Urothelium cell line (cell line): Measurements from ENCODE around the gene OR2M7.
"Not testable (repeated sequence)": the region's sequence is repeated elsewhere in the genome, so short reads cannot be mapped to it uniquely, and the experiment has no call there.

Experiments used
- DNase-seq: peaks from one replicate; pipeline ENCODE4 v3.0.0; 2011; ENCODE audit warnings: low spot score, mixed read lengths
- FAIRE-seq: peaks from 2 replicates; lab custom pipeline; 2011; peaks lifted over from hg19 to GRCh38; lab: Jason Lieb, UNC

The OR2M7 gene

GRCh38 chr1:248324468-248324867, at the start of gene OR2M7:
Gene OR2M7, minus strand, starts transcription at chr1:248324568. Its CDS starts 0 bp downstream, at chr1:248324568.
- DNase-seq (no peak), FAIRE-seq (no peak)

- DNase-seq (no peak), FAIRE-seq (no peak)
Measured at GRCh38 chr1:248373761-248374160, 49.4 kb upstream of the OR2M7 start.

DNA sequence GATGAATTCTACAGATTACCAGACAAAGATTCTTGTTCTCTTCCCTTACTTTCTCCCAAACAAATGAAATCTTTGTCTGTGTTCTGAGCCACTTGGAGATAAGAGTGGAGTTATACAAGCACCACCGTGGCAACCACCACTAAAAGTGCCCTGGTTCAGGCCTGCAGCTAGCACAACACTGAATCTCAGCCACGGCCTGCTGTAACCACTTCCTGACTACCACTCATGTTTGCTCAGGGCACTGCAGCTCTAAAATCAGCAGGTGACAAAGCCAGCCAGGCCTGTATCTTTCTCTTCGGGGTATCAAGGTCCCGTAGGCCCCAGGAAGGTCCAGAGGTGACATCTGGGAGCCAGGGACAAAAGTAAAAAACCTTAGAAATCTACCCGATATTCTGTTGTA, 48.0 kb upstream of the OR2M7 start:
- DNase-seq = no peak
- no peak for FAIRE-seq

- no peak for FAIRE-seq
Measured at GRCh38 chr1:248366609-248367008, 42.2 kb upstream of the OR2M7 start.

DNA sequence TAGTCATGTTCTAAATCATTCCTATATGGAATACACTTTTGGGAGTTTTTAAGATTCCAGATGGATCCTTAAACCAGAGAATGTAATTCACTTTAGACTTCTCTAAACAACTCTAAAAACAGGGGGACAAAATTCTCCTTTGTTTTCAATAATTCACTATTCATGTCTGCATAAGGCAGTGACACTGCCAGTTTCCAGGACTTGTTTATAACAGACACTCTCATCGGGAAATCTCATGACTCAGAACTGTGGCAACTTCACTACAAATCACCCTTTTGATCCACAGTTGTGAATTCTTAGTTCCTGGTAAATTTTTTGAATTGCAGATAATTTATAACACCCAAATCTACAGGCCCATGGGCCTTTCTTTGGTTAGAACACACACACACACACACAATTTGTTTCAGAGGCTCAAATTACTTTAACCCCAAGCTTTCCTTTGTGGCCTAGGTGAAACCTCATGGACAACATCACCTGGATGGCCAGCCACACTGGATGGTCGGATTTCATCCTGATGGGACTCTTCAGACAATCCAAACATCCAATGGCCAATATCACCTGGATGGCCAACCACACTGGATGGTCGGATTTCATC, 36.9 kb upstream of the OR2M7 start, which contains the start of gene OR2T4:
Gene OR2T4, plus strand, starts transcription at position 545 of the 595 bp plus-strand sequence. Its CDS starts 0 bp downstream, at position 545.
- DNase-seq (no peak), FAIRE-seq (no peak)

More at GRCh38 chr1:248366609-248367008, 42.2 kb upstream of the OR2M7 start:
- no peak for DNase-seq

- FAIRE-seq (no peak), DNase-seq (no peak)
Measured at GRCh38 chr1:248359415-248359814, 35.0 kb upstream of the OR2M7 start.

- no peak for DNase-seq
- FAIRE-seq = no peak
Measured at GRCh38 chr1:248348475-248348874, 24.1 kb upstream of the OR2M7 start, which contains the start of gene OR14C36. Gene OR14C36, plus strand, starts transcription at chr1:248348775. Its CDS starts 0 bp downstream, at chr1:248348775.

DNA sequence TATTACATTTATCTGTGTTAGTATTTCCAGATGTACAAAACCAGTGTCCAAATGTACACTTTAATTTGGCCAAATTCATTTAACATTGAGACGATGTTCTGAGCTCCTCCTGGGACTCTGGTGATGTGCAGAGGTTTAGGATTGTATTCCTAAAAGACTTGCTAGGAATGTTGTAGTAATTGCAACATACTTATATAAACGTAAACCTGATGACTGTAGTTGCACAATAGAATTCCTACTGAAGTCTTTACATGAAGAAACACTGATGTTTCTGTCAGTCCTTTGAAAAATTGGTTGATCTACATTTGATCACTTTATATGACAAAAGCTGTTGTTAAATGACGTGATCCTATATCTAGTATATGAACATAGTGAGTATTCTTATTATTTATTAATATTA, 19.1 kb upstream of the OR2M7 start:
- DNase-seq = no peak
- no peak for FAIRE-seq

- DNase-seq (no peak), FAIRE-seq (no peak)
Measured at GRCh38 chr1:248316796-248317195, 7.6 kb downstream of the OR2M7 start.

GRCh38 chr1:248306740-248307139, 17.6 kb downstream of the OR2M7 start:
- FAIRE-seq, DNase-seq: not testable (repeated sequence)

DNA sequence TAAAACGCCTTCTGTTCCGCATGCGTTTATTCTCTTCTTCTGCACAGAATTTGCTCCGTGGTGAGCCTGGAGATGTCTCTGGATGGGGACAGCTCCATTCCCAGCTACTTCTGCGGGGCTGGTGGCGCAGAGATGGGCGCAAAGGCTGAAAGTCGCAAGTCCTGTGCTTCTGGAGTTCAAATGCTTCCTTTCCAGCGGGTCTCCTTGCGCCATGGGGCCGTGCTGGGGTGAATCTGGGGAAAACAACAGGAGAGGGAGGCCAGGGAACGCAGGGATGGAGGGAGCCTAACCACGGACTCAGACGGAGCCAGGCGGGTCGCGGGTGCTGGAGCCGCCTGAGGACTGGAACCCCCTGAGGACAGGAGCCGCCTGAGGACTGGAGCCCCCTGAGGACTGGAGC, 18.3 kb downstream of the OR2M7 start:
- FAIRE-seq (no peak), DNase-seq (no peak)

DNA sequence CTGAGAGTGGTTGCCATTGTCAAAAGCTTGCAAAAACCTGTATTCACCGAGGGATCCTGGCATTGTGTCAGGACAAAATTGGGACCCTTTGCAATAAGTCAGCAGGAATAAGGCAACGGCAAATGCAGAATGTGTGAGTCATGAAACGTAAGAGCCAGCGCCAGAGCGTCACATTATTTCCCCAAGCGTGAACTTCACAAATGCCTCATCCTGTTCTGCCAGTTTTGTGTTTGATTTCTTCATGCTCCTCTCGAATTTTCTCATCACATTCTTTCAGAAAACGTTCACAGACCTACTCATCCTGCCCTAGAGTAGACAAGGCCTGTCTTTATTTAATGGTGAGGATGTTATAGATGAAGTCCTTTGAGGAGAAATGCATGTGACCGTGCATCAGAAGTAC, 18.7 kb downstream of the OR2M7 start:
- not testable (repeated sequence) for FAIRE-seq, DNase-seq

GRCh38 chr1:248303324-248303723, 21.0 kb downstream of the OR2M7 start, which contains the start of gene OR2T12:
Gene OR2T12, minus strand, starts transcription at chr1:248303424. Its CDS starts 7,846 bp downstream, at chr1:248295578.
- DNase-seq = no peak
- no peak for FAIRE-seq

DNA sequence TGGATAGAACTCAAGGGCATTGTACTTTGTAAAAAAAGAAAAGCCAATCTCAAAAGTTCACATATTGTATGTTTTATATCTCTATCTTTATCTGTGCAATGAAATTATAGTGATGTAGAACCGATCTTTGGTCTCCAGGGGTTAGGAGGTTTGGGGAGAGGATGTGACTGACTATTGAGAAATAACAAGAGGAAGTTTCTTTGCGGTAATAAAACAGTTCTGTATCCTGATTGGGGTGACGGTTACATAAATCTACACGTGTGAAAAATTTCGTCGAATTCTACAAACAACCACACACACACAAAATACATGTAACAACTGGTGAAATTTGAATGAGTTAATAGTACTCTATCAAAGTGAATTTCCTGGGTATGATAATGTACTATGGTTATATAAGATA, 36.0 kb downstream of the OR2M7 start:
- DNase-seq = no peak
- FAIRE-seq = no peak

GRCh38 chr1:248277876-248278275, 46.5 kb downstream of the OR2M7 start, which contains the start of gene OR2T33:
Gene OR2T33, minus strand, starts transcription at chr1:248277976. Its CDS starts 4,162 bp downstream, at chr1:248273814.
- FAIRE-seq (no peak), DNase-seq (no peak)
